DND-41 (cell line): ENCODE measurements around the gene ENPP4.
"Not testable (repeated sequence)": the region's sequence is repeated elsewhere in the genome, so short reads cannot be mapped to it uniquely, and the experiment has no call there.

Experiments used
- ATAC-seq: fragments of 200-7000 bp; cut with Tn5 transposase; 3 replicates; pipeline ENCODE4 v1.9.1; 2021; ENCODE audit warnings: low read depth; ENCODE audit not compliant: insufficient read depth
- DNase-seq: peaks from one replicate; pipeline ENCODE4 v3.0.0-alpha.2; 2020
- H2AFZ ChIP-seq: 2 replicates; pipeline ENCODE4 v1.6.0; 2012; ENCODE audit warnings: low read depth, low read length
- H3K27ac ChIP-seq: 2 replicates; pipeline ENCODE4 v1.5.1; 2012; ENCODE audit warnings: low read length, inconsistent platforms
- H3K27me3 ChIP-seq: fragments of 200-600 bp; sonication (generic); 2 replicates; pipeline ENCODE4 v1.6.0; 2012; ENCODE audit warnings: low read length, mild to moderate bottlenecking, inconsistent platforms; ENCODE audit not compliant: insufficient read depth, poor library complexity
- H3K36me3 ChIP-seq: 2 replicates; pipeline ENCODE4 v1.5.1; 2012; ENCODE audit warnings: low read length, inconsistent platforms; ENCODE audit not compliant: insufficient read depth
- H3K4me1 ChIP-seq: 2 replicates; pipeline ENCODE4 v1.5.1; 2012; ENCODE audit warnings: mild to moderate bottlenecking, low read length; ENCODE audit not compliant: insufficient read depth
- H3K4me2 ChIP-seq: 2 replicates; pipeline ENCODE4 v1.6.0; 2012; ENCODE audit warnings: mild to moderate bottlenecking, moderate library complexity, low read length, inconsistent platforms; ENCODE audit not compliant: insufficient read depth
- H3K4me3 ChIP-seq, 2 experiments: fragments of 200-600 bp in 1 of 2; shearing (Covaris generic) in 1 of 2; 2 replicates each; pipeline ENCODE4 v1.5.1; 2012 to 2016; ENCODE audit warnings: inconsistent platforms in 2 of 2, low read length in 2 of 2, mild to moderate bottlenecking in 2 of 2, low read depth in 1 of 2, moderate library complexity in 1 of 2
- H3K79me2 ChIP-seq: 2 replicates; pipeline ENCODE4 v1.6.0; 2012; ENCODE audit warnings: low read length, inconsistent platforms; ENCODE audit not compliant: insufficient read depth
- H3K9ac ChIP-seq: 2 replicates; pipeline ENCODE4 v1.6.0; 2012; ENCODE audit warnings: low read depth, mild to moderate bottlenecking, inconsistent platforms, low read length, moderate library complexity
- H3K9me3 ChIP-seq: 2 replicates; pipeline ENCODE4 v1.5.1; 2012; ENCODE audit warnings: low read length, moderate library complexity, mild to moderate bottlenecking, inconsistent platforms; ENCODE audit not compliant: insufficient read depth, severe bottlenecking
- H4K20me1 ChIP-seq: 2 replicates; pipeline ENCODE4 v1.6.0; 2012; ENCODE audit warnings: low read length; ENCODE audit not compliant: insufficient read depth
- EZH2 ChIP-seq: IDR thresholded peaks from 3 replicates; pipeline ENCODE4 v1.6.1; 2012; ENCODE audit warnings: borderline replicate concordance, low read depth, mild to moderate bottlenecking, moderate library complexity, low read length, inconsistent platforms; ENCODE audit not compliant: severe bottlenecking
- TF ChIP-seq, protein P1 (sequence below): IDR thresholded peaks from 2 replicates; pipeline ENCODE4 v1.5.1; 2012; ENCODE audit warnings: borderline replicate concordance, low read length, moderate library complexity, mild to moderate bottlenecking; ENCODE audit not compliant: poor library complexity, severe bottlenecking; ENCODE audit errors: extremely low read depth

The ENPP4 gene

DNA sequence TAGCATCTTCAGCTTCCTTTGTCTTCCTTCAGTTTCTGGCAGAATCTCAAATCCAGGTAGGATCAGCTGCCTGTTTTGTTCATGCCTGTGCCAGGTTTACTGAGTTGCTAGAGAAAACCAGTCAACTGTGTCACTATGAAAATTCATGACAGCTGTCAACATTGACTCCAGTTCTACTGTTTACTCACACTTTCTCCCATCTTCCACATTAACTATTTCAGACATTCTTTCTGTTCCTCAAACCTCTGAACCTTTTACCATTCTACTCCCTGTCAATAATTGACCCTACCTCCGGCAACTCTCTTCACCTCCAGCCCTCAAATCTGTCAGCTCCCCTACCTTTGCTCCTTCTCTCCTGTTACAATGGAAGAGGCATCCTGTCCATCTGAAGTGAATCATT is 8.5 kb downstream of the ENPP4 start:
- Histone ChIP-seq H3K4me3 (no peak overlapping the region), H2AFZ (no peak overlapping the region), H3K9me3 (no peaks in the 10 kb centered on the region), H3K4me2 (no peak overlapping the region), H3K27ac (no peak overlapping the region), H3K36me3 (peaks cover 7% of the 10 kb centered on the region), H3K4me1 (no peaks in the 10 kb centered on the region), H3K27me3 (no peaks in the 10 kb centered on the region), H3K9ac (no peak overlapping the region), H3K79me2 (peaks cover 49% of the 10 kb centered on the region), H4K20me1 (peaks cover 22% of the 10 kb centered on the region; the same call in 1 of the 2 replicates)
- TF ChIP-seq EZH2: no peak
- TF ChIP-seq, protein P1, sequence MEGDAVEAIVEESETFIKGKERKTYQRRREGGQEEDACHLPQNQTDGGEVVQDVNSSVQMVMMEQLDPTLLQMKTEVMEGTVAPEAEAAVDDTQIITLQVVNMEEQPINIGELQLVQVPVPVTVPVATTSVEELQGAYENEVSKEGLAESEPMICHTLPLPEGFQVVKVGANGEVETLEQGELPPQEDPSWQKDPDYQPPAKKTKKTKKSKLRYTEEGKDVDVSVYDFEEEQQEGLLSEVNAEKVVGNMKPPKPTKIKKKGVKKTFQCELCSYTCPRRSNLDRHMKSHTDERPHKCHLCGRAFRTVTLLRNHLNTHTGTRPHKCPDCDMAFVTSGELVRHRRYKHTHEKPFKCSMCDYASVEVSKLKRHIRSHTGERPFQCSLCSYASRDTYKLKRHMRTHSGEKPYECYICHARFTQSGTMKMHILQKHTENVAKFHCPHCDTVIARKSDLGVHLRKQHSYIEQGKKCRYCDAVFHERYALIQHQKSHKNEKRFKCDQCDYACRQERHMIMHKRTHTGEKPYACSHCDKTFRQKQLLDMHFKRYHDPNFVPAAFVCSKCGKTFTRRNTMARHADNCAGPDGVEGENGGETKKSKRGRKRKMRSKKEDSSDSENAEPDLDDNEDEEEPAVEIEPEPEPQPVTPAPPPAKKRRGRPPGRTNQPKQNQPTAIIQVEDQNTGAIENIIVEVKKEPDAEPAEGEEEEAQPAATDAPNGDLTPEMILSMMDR: no peak
- DNase-seq (no peak), ATAC-seq (no peak)

DNA sequence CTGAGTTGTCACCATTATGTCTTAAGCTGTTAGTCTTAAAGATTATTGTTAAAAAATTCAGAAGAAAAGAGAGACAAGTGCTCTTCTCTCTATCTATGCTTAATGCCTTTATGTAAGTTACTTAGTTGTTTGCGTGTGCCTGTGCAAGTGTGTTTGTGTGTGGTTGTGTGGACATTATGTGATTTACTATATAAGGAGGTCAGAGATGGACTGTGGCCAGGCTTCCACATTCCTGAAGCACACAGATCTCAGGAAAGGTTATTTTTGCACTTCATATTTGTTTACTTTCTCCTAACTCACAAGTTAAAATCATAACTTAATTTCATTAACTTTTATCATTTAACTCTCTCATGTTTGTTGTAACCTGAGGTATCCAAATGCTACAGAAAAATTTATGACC is 14.5 kb downstream of the ENPP4 start:
- H3K27me3 ChIP-seq: no peaks in the 10 kb centered on the region
- TF ChIP-seq, protein P1: no peak
- no peak for TF ChIP-seq EZH2
- peaks cover 5% of the 10 kb centered on the region; the same call in 1 of the 2 replicates for H3K79me2 ChIP-seq
- H3K27ac ChIP-seq: no peak overlapping the region
- ATAC-seq: no peak
- H3K4me2 ChIP-seq: no peak overlapping the region
- H3K9me3 ChIP-seq: no peaks in the 10 kb centered on the region
- H3K9ac ChIP-seq: no peak overlapping the region
- H3K4me1 ChIP-seq: no peaks in the 10 kb centered on the region
- no peak overlapping the region for H3K4me3 ChIP-seq
- peaks cover 10% of the 10 kb centered on the region for H3K36me3 ChIP-seq
- H4K20me1 ChIP-seq: 0 out of 2 replicates have a peak, but pooled peaks cover 5% of the 10 kb centered on the region
- no peak for DNase-seq
- H2AFZ ChIP-seq: no peak overlapping the region

DNA sequence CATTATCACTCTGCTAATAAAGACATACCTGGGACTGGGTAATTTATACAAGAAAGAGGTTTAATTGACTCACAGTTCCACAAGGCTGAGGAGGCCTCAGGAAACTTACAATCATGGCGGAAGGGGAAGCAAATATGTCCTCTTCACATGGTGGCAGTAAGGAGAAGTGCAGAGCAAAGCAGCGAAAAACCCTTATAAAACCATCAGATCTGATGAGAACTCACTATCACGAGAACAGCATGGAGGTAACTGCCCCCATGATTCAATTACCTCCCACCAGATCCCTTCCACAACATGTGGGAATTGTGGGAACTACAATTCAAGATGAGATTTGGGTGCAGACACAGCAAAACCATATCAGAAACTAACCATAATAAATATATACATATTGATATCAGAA is 19.3 kb downstream of the ENPP4 start:
- H3K27ac ChIP-seq, ATAC-seq, H3K4me2 ChIP-seq, H3K79me2 ChIP-seq, H3K36me3 ChIP-seq, H3K9ac ChIP-seq, H2AFZ ChIP-seq, H3K4me1 ChIP-seq, H3K9me3 ChIP-seq, H3K27me3 ChIP-seq, H4K20me1 ChIP-seq, DNase-seq, H3K4me3 ChIP-seq: not testable (repeated sequence)

DNA sequence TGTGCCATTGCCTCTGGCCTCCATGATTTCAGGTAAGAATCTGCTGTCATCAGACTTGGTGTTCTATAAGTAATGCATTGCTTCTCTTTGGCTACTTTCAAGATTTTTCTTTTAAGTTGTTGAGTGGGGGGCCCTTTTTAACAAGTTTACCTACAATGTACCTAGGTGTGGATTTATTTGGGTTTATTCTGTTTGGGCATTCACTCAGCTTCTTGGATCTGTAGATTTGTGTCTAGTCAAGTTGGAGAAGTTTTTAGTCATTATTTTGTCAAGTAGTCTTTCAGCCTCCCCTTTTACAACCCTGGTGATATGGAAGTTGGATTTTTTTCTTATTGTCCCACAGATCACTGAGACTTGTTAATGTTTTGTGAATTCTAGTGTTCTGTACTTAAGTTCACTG is 26.9 kb downstream of the ENPP4 start:
- Histone ChIP-seq H3K9ac (no peak overlapping the region), H3K9me3 (no peaks in the 10 kb centered on the region), H2AFZ (no peak overlapping the region), H3K4me2 (no peak overlapping the region), H4K20me1 (no peaks in the 10 kb centered on the region), H3K4me1 (no peaks in the 10 kb centered on the region), H3K27ac (no peak overlapping the region), H3K36me3 (no peaks in the 10 kb centered on the region), H3K4me3 (no peak overlapping the region), H3K27me3 (peaks cover 3% of the 10 kb centered on the region), H3K79me2 (no peaks in the 10 kb centered on the region)
- DNase-seq (no peak), ATAC-seq (no peak)
- TF ChIP-seq, protein P1: no peak
- TF ChIP-seq EZH2: no peak
